A673 (cell line): Measurements from ENCODE around the gene SPP1.

Source experiments
- CTCF ChIP-seq: fragments of 300-800, 200-600 bp; sonication (generic); conservative IDR thresholded peaks from 2 replicates; pipeline ENCODE4 v1.5.1; 2017; ENCODE audit warnings: low read depth, mild to moderate bottlenecking, antibody characterized with exemption, low read length, moderate library complexity, mixed read lengths
- EZH2 ChIP-seq: fragments of 200-600 bp; sonication (generic); IDR thresholded peaks from 2 replicates; pipeline ENCODE4 v1.6.1; 2017; ENCODE audit warnings: borderline replicate concordance, low read depth, mild to moderate bottlenecking, mixed read lengths, antibody characterized with exemption, low read length; ENCODE audit not compliant: poor library complexity, severe bottlenecking

- TF ChIP-seq EZH2: no peak
- TF ChIP-seq CTCF: no peak
These were observed 27.3 kb downstream of the SPP1 start for GRCh38 chr4:88002786-88003185.
